Upper lobe of left lung (tissue), 6 donors: Measurements from ENCODE around the gene TBC1D3B. TPM values are rescaled to one million over a fixed set of nuclear protein-coding genes. Genes with fewer than 3 reads are reported as not detected.

Source experiments
- ATAC-seq, 2 donors: fragments of 200-7000 bp; cut with Tn5 transposase; one replicate each; pipeline ENCODE4 v1.9.1; 2022; ENCODE audit warnings: mild to moderate bottlenecking in 2 of 2, moderate library complexity in 2 of 2; ENCODE audit not compliant: low FRiP score in 2 of 2
- DNase-seq, 2 donors: peaks; one replicate each; pipeline ENCODE4 v3.0.0-alpha.2; 2019 to 2020
- H3K27ac ChIP-seq, 4 donors: fragments of 200-600 bp; sonication (generic); one replicate each; pipeline ENCODE4 v1.5.1; 2016 to 2019
- H3K27me3 ChIP-seq, 4 donors: fragments of 200-600 bp; sonication (generic); one replicate each; pipeline ENCODE4 v1.5.1; 2017 to 2019
- H3K36me3 ChIP-seq, 4 donors: fragments of 200-600 bp; sonication (generic); one replicate each; pipeline ENCODE4 v1.5.1; 2016 to 2019
- H3K4me1 ChIP-seq, 4 donors: fragments of 200-600 bp; sonication (generic); one replicate each; pipeline ENCODE4 v1.5.1; 2018 to 2019
- H3K4me3 ChIP-seq, 4 donors: fragments of 200-600 bp; sonication (generic); one replicate each; pipeline ENCODE4 v1.5.1; 2017 to 2019; ENCODE audit warnings: mild to moderate bottlenecking in 2 of 4, moderate library complexity in 1 of 4
- H3K9me3 ChIP-seq, 4 donors: fragments of 200-600 bp; sonication (generic); one replicate each; pipeline ENCODE4 v1.5.1; 2018 to 2019
- EP300 ChIP-seq, 4 donors: sonication (generic); formaldehyde crosslinking; IDR thresholded peaks; one replicate each; pipeline ENCODE4 v1.5.1; 2017; ENCODE audit warnings: antibody characterized with exemption in 4 of 4, control low read depth in 2 of 4
- POLR2A ChIP-seq, 4 donors: fragments of 450-650 bp; IDR thresholded peaks; one replicate each; pipeline ENCODE4 v1.5.1; 2016 to 2017; ENCODE audit warnings: antibody characterized with exemption in 4 of 4, mild to moderate bottlenecking in 2 of 4
- POLR2AphosphoS5 ChIP-seq, 2 donors: sonication (generic); formaldehyde crosslinking; IDR thresholded peaks; one replicate each; pipeline ENCODE4 v1.5.1; 2017; ENCODE audit warnings: antibody characterized with exemption in 2 of 2
- WGBS, 2 donors: methylation state at CpG; one replicate each; pipeline ENCODE4 v1.1.5; 2017 to 2018; 5-methylcytosine and 5-hydroxymethylcytosine counted together
- total RNA-seq, 6 donors: library from RNA; depleted of rRNA in 4 of 6; stranded (reverse); fragments of >200 nt in 4 of 6; gene quantifications; one replicate each; pipeline versions ENCODE4 v1.1.0 to v1.2.1, GENCODE V29; 2016 to 2021
- TF ChIP-seq, protein P1 (sequence below), 6 experiments: fragments of 450-650 bp in 4 of 6; fragments of 200-600 bp in 2 of 6; sonication (generic) in 2 of 6; IDR thresholded peaks; one replicate each; pipeline ENCODE4 v1.5.1; 2016 to 2019; ENCODE audit warnings: antibody characterized with exemption in 6 of 6
- donor health status: DM: no; HTN: no; CAD: no; lungs with moderate emphysema.
- donor health status: DM: no; HTN: yes; CAD: no; lungs with severe emphysema.

The TBC1D3B gene
- total RNA-seq, 6 donors from 2014 or later, result 3.6 to 8.9 (median 7.0) TPM; not detected in 1

DNA sequence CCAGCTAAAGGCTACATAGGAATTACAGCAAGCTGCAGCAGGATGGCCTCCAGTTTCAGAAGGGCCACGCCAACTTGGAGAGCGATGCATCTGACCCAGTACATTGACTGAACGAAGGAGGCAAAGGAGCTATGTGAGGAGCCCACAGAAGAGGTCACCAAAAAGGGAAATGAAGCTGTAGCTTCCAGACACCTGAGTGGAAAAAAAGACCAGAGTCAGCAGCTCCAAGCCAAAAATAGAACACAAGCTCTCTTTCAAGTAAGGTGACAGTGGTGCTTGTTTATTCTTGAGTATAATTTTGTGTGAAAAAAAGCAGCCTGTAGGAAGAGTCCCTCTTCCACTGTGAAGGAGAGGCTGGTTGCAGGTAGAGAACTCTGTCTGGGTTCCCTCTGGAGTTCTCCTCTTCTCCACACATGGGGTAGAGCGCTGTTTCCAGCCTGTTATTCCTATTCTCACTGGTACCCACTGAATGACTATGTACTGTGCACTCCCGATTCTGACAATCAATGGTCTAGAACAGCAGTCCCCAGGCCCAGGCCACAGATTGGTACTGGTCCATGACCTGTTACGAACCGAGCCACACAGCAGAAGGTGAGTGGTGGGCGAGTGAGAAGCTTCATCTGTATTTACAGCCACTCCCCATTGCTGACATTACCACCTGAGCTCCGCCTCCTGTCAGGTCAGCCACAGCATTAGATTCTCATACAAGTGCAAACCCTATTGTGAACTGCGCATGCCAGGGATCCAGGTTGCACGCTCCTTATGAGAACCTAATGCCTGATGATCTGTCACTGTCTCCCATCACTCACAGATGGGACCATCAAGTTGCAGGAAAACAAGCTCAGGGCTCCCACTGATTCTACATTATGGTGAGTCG, 57.7 kb downstream of the TBC1D3B start:
- Histone ChIP-seq H3K27me3 (no peaks in the 10 kb centered on the region), H3K9me3 (no peaks in the 10 kb centered on the region), H3K36me3 (no peaks in the 10 kb centered on the region), H3K27ac (no peak overlapping the region), H3K4me3 (no peak overlapping the region), H3K4me1 (no peaks in the 10 kb centered on the region)
- ATAC-seq (peak in 1 of 2 donors; percentile 19), DNase-seq (no peak)
- TF ChIP-seq POLR2AphosphoS5 (IDR thresholded peaks at IDR 0.05), result no peak
- no peak for TF ChIP-seq POLR2A (IDR thresholded peaks at IDR 0.05)
- TF ChIP-seq, protein P1, sequence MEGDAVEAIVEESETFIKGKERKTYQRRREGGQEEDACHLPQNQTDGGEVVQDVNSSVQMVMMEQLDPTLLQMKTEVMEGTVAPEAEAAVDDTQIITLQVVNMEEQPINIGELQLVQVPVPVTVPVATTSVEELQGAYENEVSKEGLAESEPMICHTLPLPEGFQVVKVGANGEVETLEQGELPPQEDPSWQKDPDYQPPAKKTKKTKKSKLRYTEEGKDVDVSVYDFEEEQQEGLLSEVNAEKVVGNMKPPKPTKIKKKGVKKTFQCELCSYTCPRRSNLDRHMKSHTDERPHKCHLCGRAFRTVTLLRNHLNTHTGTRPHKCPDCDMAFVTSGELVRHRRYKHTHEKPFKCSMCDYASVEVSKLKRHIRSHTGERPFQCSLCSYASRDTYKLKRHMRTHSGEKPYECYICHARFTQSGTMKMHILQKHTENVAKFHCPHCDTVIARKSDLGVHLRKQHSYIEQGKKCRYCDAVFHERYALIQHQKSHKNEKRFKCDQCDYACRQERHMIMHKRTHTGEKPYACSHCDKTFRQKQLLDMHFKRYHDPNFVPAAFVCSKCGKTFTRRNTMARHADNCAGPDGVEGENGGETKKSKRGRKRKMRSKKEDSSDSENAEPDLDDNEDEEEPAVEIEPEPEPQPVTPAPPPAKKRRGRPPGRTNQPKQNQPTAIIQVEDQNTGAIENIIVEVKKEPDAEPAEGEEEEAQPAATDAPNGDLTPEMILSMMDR (IDR thresholded peaks at IDR 0.05), result no peak
- no peak for TF ChIP-seq EP300 (IDR thresholded peaks at IDR 0.05)
- 90 to 94% methylated on average over 12 of the region's 12 CpGs for WGBS, 2 donors

GRCh38 chr17:36117505-36118382, 58.7 kb downstream of the TBC1D3B start:
- no peak for DNase-seq
- peak in 1 of 2 donors; percentile 43 for ATAC-seq
- no peak overlapping the region for H3K4me3 ChIP-seq

More at GRCh38 chr17:36117505-36118382, 58.7 kb downstream of the TBC1D3B start:
- no peak overlapping the region for H3K27ac ChIP-seq
- TF ChIP-seq POLR2A (IDR thresholded peaks at IDR 0.05) (no peak), POLR2AphosphoS5 (IDR thresholded peaks at IDR 0.05) (no peak), EP300 (IDR thresholded peaks at IDR 0.05) (no peak)
- TF ChIP-seq, protein P1 (IDR thresholded peaks at IDR 0.05), result no peak
- no peaks in the 10 kb centered on the region for H3K4me1 ChIP-seq
- 38 to 52% methylated on average over 5 of the region's 5 CpGs for WGBS, 2 donors
- peaks cover 0 to 2% (median 0%) of the 10 kb centered on the region in 4 donors for H3K9me3 ChIP-seq
- H3K36me3 ChIP-seq, result no peaks in the 10 kb centered on the region
- H3K27me3 ChIP-seq, result no peaks in the 10 kb centered on the region

Other genes with a start within 250 kb of the TBC1D3B start
- gene RDM1, start 245.9 kb downstream of the TBC1D3B start, total RNA-seq, result not detected
- not detected for gene LYZL6, start 232.9 kb downstream of the TBC1D3B start, total RNA-seq
- under 1 TPM in 2 of 6 donors, not detected in 4; 0.20 to 0.61 TPM for gene CCL16, start 195.1 kb downstream of the TBC1D3B start, total RNA-seq
- gene CCL14, start 189.9 kb downstream of the TBC1D3B start, total RNA-seq, result 10 to 100 TPM in 2 of 6 donors, 1 to 10 TPM in 4; 1.0 to 90.7 (median 5.6) TPM
- 1 to 10 TPM in 2 of 6 donors, under 1 TPM in 2, not detected in 2; 0.72 to 2.6 (median 1.4) TPM for gene CCL15, start 175.1 kb downstream of the TBC1D3B start, total RNA-seq
- 10 to 100 TPM in 4 of 6 donors, 1 to 10 TPM in 1, not detected in 1; 6.9 to 40.0 (median 16.6) TPM for gene CCL23, start 158.7 kb downstream of the TBC1D3B start, total RNA-seq
- 100 to 1,000 TPM in 4 of 6 donors, 10 to 100 TPM in 2; 50.3 to 250 (median 169) TPM for gene CCL18, start 112.4 kb downstream of the TBC1D3B start, total RNA-seq
- 10 to 100 TPM in 2 of 6 donors, 1 to 10 TPM in 3, under 1 TPM in 1; 0.55 to 24.9 (median 2.9) TPM for gene CCL3, start 86.5 kb downstream of the TBC1D3B start, total RNA-seq
- 10 to 100 TPM in 4 of 6 donors, 1 to 10 TPM in 2; 5.7 to 24.0 (median 14.1) TPM for gene CCL4, start 72.8 kb downstream of the TBC1D3B start, total RNA-seq
- 1 to 10 TPM in 2 of 6 donors, under 1 TPM in 1, not detected in 3; 0.54 to 8.4 (median 5.8) TPM for gene CCL3L1, start 20.1 kb upstream of the TBC1D3B start, total RNA-seq
- 10 to 100 TPM in 1 of 6 donors, 1 to 10 TPM in 4, not detected in 1; 1.7 to 12.6 (median 3.0) TPM for gene CCL4L2, start 34.4 kb upstream of the TBC1D3B start, total RNA-seq
- 1 to 10 TPM in 2 of 6 donors, not detected in 4; 1.4 TPM for gene TBC1D3I, start 87.9 kb upstream of the TBC1D3B start, total RNA-seq
- gene TBC1D3G, start 147.2 kb upstream of the TBC1D3B start, total RNA-seq, result 1 to 10 TPM in 1 of 6 donors, not detected in 5; 1.7 TPM
- not detected for gene TBC1D3H, start 211.8 kb upstream of the TBC1D3B start, total RNA-seq